ENCODE results near the gene GNAO1. TPM values are rescaled to one million over a fixed set of nuclear protein-coding genes. Genes with fewer than 3 reads are reported as not detected.

The GNAO1 gene
- total RNA-seq, 1 experiment from 2014 or later, result not detected

- H3K27ac ChIP-seq (ENCODE audit: low read depth, low read length, poor library complexity, severe bottlenecking), result no peak overlapping the region
- H3K9me3 ChIP-seq (ENCODE audit: low read depth, low read length, poor library complexity, severe bottlenecking), result no peaks in the 10 kb centered on the region
- DNase-seq (ENCODE audit: low spot score), result no peak
- no peaks in the 10 kb centered on the region for H3K36me3 ChIP-seq (ENCODE audit: insufficient read depth, low read length, poor library complexity, severe bottlenecking)
- H3K27me3 ChIP-seq (replicated peaks; ENCODE audit: insufficient read depth, low read depth, low read length, poor library complexity), result no peaks in the 10 kb centered on the region
- intact Hi-C loops (cut with micrococcal nuclease; ENCODE audit: unreplicated experiment), result no loop called here
- TF ChIP-seq EZH2 (IDR thresholded peaks at IDR 0.05; ENCODE audit: borderline replicate concordance, low read depth, low read length, poor library complexity, severe bottlenecking) (no peak), CTCF (conservative IDR thresholded peaks at IDR 0.05; ENCODE audit: low read depth, low read length) (no peak)
- no peaks in the 10 kb centered on the region for H3K4me1 ChIP-seq (ENCODE audit: insufficient read depth, low read length, poor library complexity, severe bottlenecking)
- BruUV-seq (replicated peaks), result no TSS peak
- ChIA-PET CTCF (no interaction called here), POLR2A (ENCODE audit: low non-redundant PET) (no interaction called here)
- no peak overlapping the region for H3K4me3 ChIP-seq (ENCODE audit: low read depth, low read length, poor library complexity, severe bottlenecking)
These were observed 116.2 kb downstream of the GNAO1 start for GRCh38 chr16:56307534-56307873.

DNA sequence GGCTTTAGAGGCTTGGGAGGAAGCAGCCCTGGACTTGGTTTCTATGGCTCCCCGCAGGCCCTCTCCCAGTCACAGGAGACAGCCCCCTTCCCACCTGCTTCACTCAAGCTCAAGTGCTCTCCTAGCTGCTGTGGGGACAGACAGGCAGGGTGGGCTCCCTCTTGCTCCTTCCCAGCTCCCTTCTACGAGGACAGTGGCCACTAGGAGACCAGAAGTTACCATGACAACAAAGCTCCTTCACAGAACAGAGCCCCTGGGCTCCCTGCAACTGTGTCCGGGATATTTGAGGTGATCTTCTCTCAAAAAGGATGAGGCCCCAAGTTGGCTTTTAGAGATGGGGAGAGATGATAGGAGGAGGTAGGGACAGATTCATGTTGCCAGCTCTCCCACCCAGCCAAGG is 117.7 kb downstream of the GNAO1 start:
- TF ChIP-seq CTCF (conservative IDR thresholded peaks at IDR 0.05; ENCODE audit: low read depth, low read length) (no peak), EZH2 (IDR thresholded peaks at IDR 0.05; ENCODE audit: borderline replicate concordance, low read depth, low read length, poor library complexity, severe bottlenecking) (no peak)
- no TSS peak for BruUV-seq (replicated peaks)
- intact Hi-C loops (cut with micrococcal nuclease; ENCODE audit: unreplicated experiment), result no loop called here
- H3K9me3 ChIP-seq (ENCODE audit: low read depth, low read length, poor library complexity, severe bottlenecking), result no peaks in the 10 kb centered on the region
- no peak overlapping the region for H3K27ac ChIP-seq (ENCODE audit: low read depth, low read length, poor library complexity, severe bottlenecking)
- H3K4me3 ChIP-seq (ENCODE audit: low read depth, low read length, poor library complexity, severe bottlenecking), result no peak overlapping the region
- no peaks in the 10 kb centered on the region for H3K27me3 ChIP-seq (replicated peaks; ENCODE audit: insufficient read depth, low read depth, low read length, poor library complexity)
- no peaks in the 10 kb centered on the region for H3K4me1 ChIP-seq (ENCODE audit: insufficient read depth, low read length, poor library complexity, severe bottlenecking)
- POLR2A ChIA-PET (ENCODE audit: low non-redundant PET), result no interaction called here
- CTCF ChIA-PET, result no interaction called here
- no peaks in the 10 kb centered on the region for H3K36me3 ChIP-seq (ENCODE audit: insufficient read depth, low read length, poor library complexity, severe bottlenecking)
- no peak for DNase-seq (ENCODE audit: low spot score)

GRCh38 chr16:56310690-56311089 is 119.4 kb downstream of the GNAO1 start:
- intact Hi-C loops (cut with micrococcal nuclease; ENCODE audit: unreplicated experiment), result loop anchor here (10.0 kb wide), 2 partner anchors 466 to 606 kb away; no protein-coding TSS in a partner anchor
- H3K27ac ChIP-seq (ENCODE audit: low read depth, low read length, poor library complexity, severe bottlenecking), result no peak overlapping the region
- H3K4me3 ChIP-seq (ENCODE audit: low read depth, low read length, poor library complexity, severe bottlenecking), result no peak overlapping the region
- no peak for DNase-seq (ENCODE audit: low spot score)
- H3K27me3 ChIP-seq (replicated peaks; ENCODE audit: insufficient read depth, low read depth, low read length, poor library complexity), result no peaks in the 10 kb centered on the region
- CTCF ChIA-PET, result no interaction called here
- POLR2A ChIA-PET (ENCODE audit: low non-redundant PET), result no interaction called here
- no peaks in the 10 kb centered on the region for H3K9me3 ChIP-seq (ENCODE audit: low read depth, low read length, poor library complexity, severe bottlenecking)
- no TSS peak for BruUV-seq (replicated peaks)
- H3K4me1 ChIP-seq (ENCODE audit: insufficient read depth, low read length, poor library complexity, severe bottlenecking), result no peaks in the 10 kb centered on the region
- TF ChIP-seq CTCF (conservative IDR thresholded peaks at IDR 0.05; ENCODE audit: low read depth, low read length), result no peak
- no peak for TF ChIP-seq EZH2 (IDR thresholded peaks at IDR 0.05; ENCODE audit: borderline replicate concordance, low read depth, low read length, poor library complexity, severe bottlenecking)
- H3K36me3 ChIP-seq (ENCODE audit: insufficient read depth, low read length, poor library complexity, severe bottlenecking), result no peaks in the 10 kb centered on the region
